ENCODE data around the gene TUBG2. TPM values are rescaled to one million over a fixed set of nuclear protein-coding genes. Genes with fewer than 3 reads are reported as not detected.

TUBG2 gene
- total RNA-seq, 1 donor from 2014 or later, result 5.3 TPM

DNA sequence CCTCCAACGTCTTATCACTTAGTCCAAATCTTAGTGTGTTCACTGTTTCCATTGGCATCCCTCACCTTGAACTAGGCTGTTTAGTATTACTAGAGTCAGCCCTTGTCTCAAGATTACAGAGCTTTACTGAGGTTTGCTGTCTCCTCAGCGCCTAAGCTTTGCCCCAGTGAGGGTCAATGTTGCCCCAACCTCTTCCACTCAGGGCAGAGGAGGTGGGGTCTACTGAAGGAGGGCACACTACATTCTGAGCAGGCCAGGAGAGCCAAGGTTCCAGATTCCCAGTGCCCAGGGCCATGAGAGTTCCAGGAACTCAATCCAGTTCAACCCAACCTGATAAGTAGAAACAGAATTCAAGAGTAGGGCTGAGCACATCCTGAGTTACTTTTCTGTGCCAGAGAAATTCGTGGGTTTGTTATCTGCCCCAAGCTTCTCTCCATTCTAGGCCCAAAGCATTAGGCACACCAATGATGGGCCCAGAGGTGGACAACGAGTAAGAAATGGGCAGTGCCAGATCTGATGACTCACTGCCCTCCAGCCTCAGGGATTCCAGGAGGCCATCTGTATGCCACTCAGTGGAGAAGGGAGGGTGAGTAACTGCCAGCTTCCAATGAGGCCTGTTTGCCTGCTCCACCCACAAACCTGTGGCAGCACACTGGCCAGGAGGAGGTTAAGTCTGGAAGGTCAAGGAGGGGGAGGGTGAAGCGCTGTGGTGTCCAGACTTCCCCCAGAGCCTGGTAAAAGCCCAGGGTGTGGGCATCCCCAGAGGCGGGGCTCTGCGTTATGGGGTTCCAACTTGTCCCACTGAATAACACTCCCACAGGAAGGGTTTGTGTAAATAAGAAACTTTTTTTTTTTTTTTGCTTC lies 8.2 kb downstream of the TUBG2 start:
- TF ChIP-seq, protein P1, sequence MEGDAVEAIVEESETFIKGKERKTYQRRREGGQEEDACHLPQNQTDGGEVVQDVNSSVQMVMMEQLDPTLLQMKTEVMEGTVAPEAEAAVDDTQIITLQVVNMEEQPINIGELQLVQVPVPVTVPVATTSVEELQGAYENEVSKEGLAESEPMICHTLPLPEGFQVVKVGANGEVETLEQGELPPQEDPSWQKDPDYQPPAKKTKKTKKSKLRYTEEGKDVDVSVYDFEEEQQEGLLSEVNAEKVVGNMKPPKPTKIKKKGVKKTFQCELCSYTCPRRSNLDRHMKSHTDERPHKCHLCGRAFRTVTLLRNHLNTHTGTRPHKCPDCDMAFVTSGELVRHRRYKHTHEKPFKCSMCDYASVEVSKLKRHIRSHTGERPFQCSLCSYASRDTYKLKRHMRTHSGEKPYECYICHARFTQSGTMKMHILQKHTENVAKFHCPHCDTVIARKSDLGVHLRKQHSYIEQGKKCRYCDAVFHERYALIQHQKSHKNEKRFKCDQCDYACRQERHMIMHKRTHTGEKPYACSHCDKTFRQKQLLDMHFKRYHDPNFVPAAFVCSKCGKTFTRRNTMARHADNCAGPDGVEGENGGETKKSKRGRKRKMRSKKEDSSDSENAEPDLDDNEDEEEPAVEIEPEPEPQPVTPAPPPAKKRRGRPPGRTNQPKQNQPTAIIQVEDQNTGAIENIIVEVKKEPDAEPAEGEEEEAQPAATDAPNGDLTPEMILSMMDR (IDR thresholded peaks at IDR 0.05; ENCODE audit: insufficient read depth, low read length, severe bottlenecking), result no peak
- DNase-seq (ENCODE audit: low read depth), result peak; percentile 94
- peak; percentile 99 for FAIRE-seq
- no peaks in the 10 kb centered on the region for H3K27me3 ChIP-seq (ENCODE audit: control insufficient read depth, insufficient read depth, low read length)
- no peak overlapping the region for H3K4me3 ChIP-seq (ENCODE audit: low read depth, low read length)
- peaks cover 39% of the 10 kb centered on the region for H3K36me3 ChIP-seq (ENCODE audit: control insufficient read depth, insufficient read depth, low read length)

DNA sequence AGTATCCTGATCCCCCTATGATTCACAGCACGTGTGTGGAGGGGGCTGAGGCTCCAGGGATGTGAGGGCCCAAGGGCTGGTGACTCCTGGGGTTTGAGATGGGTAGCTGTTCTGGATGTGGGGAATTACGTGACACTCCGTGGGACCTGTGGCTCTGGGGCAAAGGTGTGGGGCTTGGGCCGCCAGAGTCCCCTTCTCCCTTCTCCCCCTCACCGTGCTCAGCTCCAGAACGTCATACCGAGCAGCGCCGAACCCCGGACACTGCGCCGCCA lies 10.6 kb downstream of the TUBG2 start:
- DNase-seq (ENCODE audit: low read depth), result no peak
- Histone ChIP-seq H3K4me3 (ENCODE audit: low read depth, low read length) (no peak overlapping the region), H3K36me3 (ENCODE audit: control insufficient read depth, insufficient read depth, low read length) (peaks cover 44% of the 10 kb centered on the region), H3K27me3 (ENCODE audit: control insufficient read depth, insufficient read depth, low read length) (no peaks in the 10 kb centered on the region)
- FAIRE-seq, result no peak
- TF ChIP-seq, protein P1 (IDR thresholded peaks at IDR 0.05; ENCODE audit: insufficient read depth, low read length, severe bottlenecking), result no peak

DNA sequence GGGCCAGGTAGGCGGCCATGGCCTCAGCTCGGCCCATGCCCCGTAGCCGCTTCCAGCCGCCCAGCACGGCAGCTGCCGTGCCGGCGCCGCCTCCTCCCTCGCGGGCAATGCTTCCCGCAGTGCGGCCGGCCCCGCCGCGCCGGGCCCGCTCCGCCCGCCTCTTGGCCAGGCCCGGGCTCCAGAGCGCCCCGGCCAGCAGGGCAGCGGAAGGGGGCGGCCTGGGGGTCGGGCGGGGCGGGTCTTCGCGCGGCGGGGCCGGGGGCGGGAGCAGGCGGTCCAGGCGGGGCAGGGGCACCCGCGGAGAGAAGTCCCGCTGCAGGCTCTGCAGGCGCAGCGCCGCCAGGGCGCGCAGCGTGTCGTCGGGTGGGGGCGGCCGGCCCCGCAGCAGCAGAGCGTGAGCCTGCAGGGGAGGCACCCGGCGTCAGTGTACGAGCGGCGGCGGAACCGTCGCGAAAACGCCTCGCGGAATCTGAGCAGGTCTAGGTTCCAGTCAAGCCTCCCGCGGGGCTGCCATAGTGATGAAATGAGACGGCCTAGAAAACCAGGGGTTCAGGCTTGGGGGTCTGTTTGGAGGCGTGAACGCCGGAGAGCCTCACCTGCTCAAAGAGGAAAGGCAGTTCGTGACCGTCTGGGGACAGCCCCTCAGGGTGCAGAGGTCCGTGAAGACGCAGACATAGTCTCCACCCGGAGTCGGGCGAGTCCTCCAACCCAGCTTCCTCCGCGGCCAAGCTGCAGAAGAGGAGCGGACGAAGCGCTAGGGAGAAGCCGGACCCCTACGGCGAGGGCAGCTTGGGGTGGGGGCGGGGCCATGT lies 11.1 kb downstream of the TUBG2 start:
- no peak for FAIRE-seq
- DNase-seq (ENCODE audit: low read depth), result no peak
- Histone ChIP-seq H3K27me3 (ENCODE audit: control insufficient read depth, insufficient read depth, low read length) (no peaks in the 10 kb centered on the region), H3K36me3 (ENCODE audit: control insufficient read depth, insufficient read depth, low read length) (peaks cover 44% of the 10 kb centered on the region), H3K4me3 (ENCODE audit: low read depth, low read length) (no peak overlapping the region)
- TF ChIP-seq, protein P1 (IDR thresholded peaks at IDR 0.05; ENCODE audit: insufficient read depth, low read length, severe bottlenecking), result no peak

DNA sequence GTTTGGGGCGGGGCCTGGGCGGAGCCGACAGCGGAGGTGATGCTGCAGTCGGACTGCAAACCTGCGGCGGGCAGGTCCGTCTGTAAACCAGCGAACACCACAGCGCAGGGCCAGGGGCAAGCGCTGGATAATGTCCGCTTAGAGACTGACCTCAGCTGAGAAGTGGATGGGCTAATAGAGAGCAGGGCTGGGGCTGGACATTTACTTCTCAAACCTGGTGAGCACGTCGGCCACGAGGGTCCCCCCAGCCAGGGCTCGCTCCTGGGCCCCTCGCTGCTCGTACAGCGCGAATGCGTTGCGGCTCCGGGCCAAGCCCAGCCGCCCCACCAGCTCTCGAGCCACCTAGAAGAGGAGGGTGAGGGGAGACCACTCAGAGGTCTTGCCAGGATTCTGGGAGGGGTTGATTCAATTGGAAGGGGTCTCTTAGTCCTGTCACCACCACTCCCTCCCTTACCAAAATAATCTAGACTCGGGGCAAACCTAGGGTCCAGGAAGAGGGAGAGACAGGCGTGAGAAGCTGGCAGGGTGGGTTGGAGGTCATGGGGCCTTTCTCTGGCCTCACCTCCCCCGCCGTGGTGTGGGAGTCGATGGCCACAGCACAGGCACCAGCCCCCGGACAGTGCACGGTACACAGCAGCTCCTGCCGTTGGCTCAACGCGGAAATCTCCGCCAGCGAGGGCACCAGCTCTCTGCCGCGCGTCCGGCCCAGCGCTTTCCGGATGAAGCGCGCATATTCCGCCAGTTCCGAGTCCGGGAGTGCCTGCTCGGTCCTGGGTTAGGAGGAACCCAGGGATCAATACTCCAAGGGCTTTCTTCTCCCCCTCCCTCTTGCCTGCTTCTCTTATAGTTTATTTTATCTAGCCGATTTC lies 11.9 kb downstream of the TUBG2 start:
- Histone ChIP-seq H3K36me3 (ENCODE audit: control insufficient read depth, insufficient read depth, low read length) (peaks cover 42% of the 10 kb centered on the region), H3K27me3 (ENCODE audit: control insufficient read depth, insufficient read depth, low read length) (no peaks in the 10 kb centered on the region), H3K4me3 (ENCODE audit: low read depth, low read length) (no peak overlapping the region)
- FAIRE-seq (no peak), DNase-seq (ENCODE audit: low read depth) (no peak)
- TF ChIP-seq, protein P1 (IDR thresholded peaks at IDR 0.05; ENCODE audit: insufficient read depth, low read length, severe bottlenecking), result no peak

GRCh38 chr17:42672038-42672437 lies 13.0 kb downstream of the TUBG2 start:
- FAIRE-seq (no peak), DNase-seq (ENCODE audit: low read depth) (no peak)
- TF ChIP-seq, protein P1 (IDR thresholded peaks at IDR 0.05; ENCODE audit: insufficient read depth, low read length, severe bottlenecking), result no peak
- Histone ChIP-seq H3K27me3 (ENCODE audit: control insufficient read depth, insufficient read depth, low read length) (no peaks in the 10 kb centered on the region), H3K36me3 (ENCODE audit: control insufficient read depth, insufficient read depth, low read length) (peaks cover 37% of the 10 kb centered on the region), H3K4me3 (ENCODE audit: low read depth, low read length) (peak overlapping the region; percentile 16)
